OCI-LY1 (cell line): ENCODE data around the gene MEG3.

Experiments
- H2AFZ ChIP-seq: fragments of 200-600 bp; sonication (generic), shearing (Covaris generic); 2 replicates; pipeline ENCODE4 v1.6.0; 2014; ENCODE audit warnings: antibody characterized with exemption, mild to moderate bottlenecking, low read length
- H3F3A ChIP-seq: fragments of 200-600 bp; sonication (generic), shearing (Covaris generic); 2 replicates; pipeline ENCODE4 v1.6.0; 2014; ENCODE audit warnings: mild to moderate bottlenecking, antibody characterized with exemption, low read length, moderate library complexity; ENCODE audit not compliant: insufficient read depth
- H3K27ac ChIP-seq: fragments of 200-600 bp; sonication (generic); 2 replicates; pipeline ENCODE4 v1.5.1; 2014; ENCODE audit warnings: low read length, mixed run types, mild to moderate bottlenecking, low read depth; ENCODE audit not compliant: poor library complexity, severe bottlenecking
- H3K27me3 ChIP-seq: fragments of 200-600 bp; sonication (generic); 2 replicates; pipeline ENCODE4 v1.6.0; 2014; ENCODE audit warnings: antibody characterized with exemption, mild to moderate bottlenecking, low read length, moderate library complexity; ENCODE audit not compliant: insufficient read depth
- H3K36me3 ChIP-seq: fragments of 200-600 bp; sonication (generic); 2 replicates; pipeline ENCODE4 v1.6.1; 2014; ENCODE audit warnings: mild to moderate bottlenecking, antibody characterized with exemption, low read length, moderate library complexity, mixed read lengths; ENCODE audit not compliant: insufficient read depth
- H3K4me1 ChIP-seq: fragments of 200-600 bp; sonication (generic); 2 replicates; pipeline ENCODE4 v1.5.1; 2014; ENCODE audit warnings: mild to moderate bottlenecking, low read length, moderate library complexity; ENCODE audit not compliant: insufficient read depth, severe bottlenecking
- H3K4me2 ChIP-seq: fragments of 200-600 bp; sonication (generic), shearing (Covaris generic); 2 replicates; pipeline ENCODE4 v1.6.1; 2014; ENCODE audit warnings: low read length
- H3K4me3 ChIP-seq: fragments of 200-600 bp; sonication (generic); 2 replicates; pipeline ENCODE4 v1.5.1; 2014; ENCODE audit warnings: low read length, low read depth, mild to moderate bottlenecking, mixed read lengths; ENCODE audit not compliant: poor library complexity, severe bottlenecking
- H3K79me2 ChIP-seq: fragments of 200-600 bp; shearing (Covaris generic); 2 replicates; pipeline ENCODE4 v1.6.1; 2016; ENCODE audit warnings: mixed run types, low read length, mixed read lengths; ENCODE audit not compliant: insufficient read depth
- H3K9ac ChIP-seq: fragments of 200-600 bp; sonication (generic), shearing (Covaris generic); 2 replicates; pipeline ENCODE4 v1.6.1; 2014; ENCODE audit warnings: mild to moderate bottlenecking, low read length, mixed read lengths
- H3K9me2 ChIP-seq: fragments of 200-600 bp; sonication (generic), shearing (Covaris generic); 2 replicates; pipeline ENCODE4 v1.6.1; 2014; ENCODE audit warnings: low read depth, mild to moderate bottlenecking, low read length, mixed read lengths
- H3K9me3 ChIP-seq: fragments of 200-600 bp; shearing (Covaris generic); 2 replicates; pipeline ENCODE4 v1.6.1; 2014; ENCODE audit warnings: low read length, mixed read lengths
- H4K20me1 ChIP-seq: fragments of 200-600 bp; sonication (generic), shearing (Covaris generic); 2 replicates; pipeline ENCODE4 v1.6.0; 2016; ENCODE audit warnings: mild to moderate bottlenecking, low read length; ENCODE audit not compliant: insufficient read depth
- CTCF ChIP-seq: fragments of 200-600 bp; sonication (generic), shearing (Covaris generic); IDR thresholded peaks from 2 replicates; pipeline ENCODE4 v1.5.1; 2017; ENCODE audit warnings: mild to moderate bottlenecking, antibody characterized with exemption, low read length, moderate library complexity, mixed read lengths
- EZH2 ChIP-seq: fragments of 200-600 bp; sonication (generic), shearing (Covaris generic); IDR thresholded peaks from 2 replicates; pipeline ENCODE4 v1.8.0; 2017; ENCODE audit warnings: borderline replicate concordance, mixed run types, mild to moderate bottlenecking, antibody characterized with exemption, low read length, moderate library complexity, mixed read lengths

The MEG3 gene

GRCh38 chr14:100875126-100875525, 49.2 kb downstream of the MEG3 start:
- H4K20me1 ChIP-seq = no peaks in the 10 kb centered on the region
- no peaks in the 10 kb centered on the region for H3K9me3 ChIP-seq
- no peak overlapping the region for H3K9ac ChIP-seq
- no peaks in the 10 kb centered on the region for H3K9me2 ChIP-seq
- no peak overlapping the region for H3K27ac ChIP-seq
- no peak overlapping the region for H3K4me3 ChIP-seq
- H3F3A ChIP-seq = no peaks in the 10 kb centered on the region
- H3K4me2 ChIP-seq = no peak overlapping the region
- H3K4me1 ChIP-seq = no peaks in the 10 kb centered on the region
- H3K36me3 ChIP-seq = no peaks in the 10 kb centered on the region
- H3K27me3 ChIP-seq = no peaks in the 10 kb centered on the region; the same call in 1 of the 2 replicates
- H3K79me2 ChIP-seq = no peaks in the 10 kb centered on the region
- TF ChIP-seq EZH2 = no peak
- TF ChIP-seq CTCF = no peak
- no peak overlapping the region for H2AFZ ChIP-seq

GRCh38 chr14:100875861-100876590, 50.1 kb downstream of the MEG3 start:
- Histone ChIP-seq H3K27ac (no peak overlapping the region), H3K9me2 (no peaks in the 10 kb centered on the region), H3K4me2 (no peak overlapping the region), H3K4me1 (no peaks in the 10 kb centered on the region), H3K27me3 (no peaks in the 10 kb centered on the region; the same call in 1 of the 2 replicates), H3K79me2 (no peaks in the 10 kb centered on the region), H3K9ac (no peak overlapping the region), H3F3A (no peaks in the 10 kb centered on the region), H3K36me3 (no peaks in the 10 kb centered on the region), H2AFZ (no peak overlapping the region), H4K20me1 (no peaks in the 10 kb centered on the region), H3K9me3 (no peaks in the 10 kb centered on the region), H3K4me3 (no peak overlapping the region)
- TF ChIP-seq CTCF = no peak
- TF ChIP-seq EZH2 = no peak

- no peak overlapping the region for H3K4me3 ChIP-seq
- no peaks in the 10 kb centered on the region for H3K36me3 ChIP-seq
- no peaks in the 10 kb centered on the region for H3K4me1 ChIP-seq
- H3K27ac ChIP-seq = no peak overlapping the region
- H3F3A ChIP-seq = no peaks in the 10 kb centered on the region
- H3K9me2 ChIP-seq = no peaks in the 10 kb centered on the region
- H3K9ac ChIP-seq = no peak overlapping the region
- H3K79me2 ChIP-seq = no peaks in the 10 kb centered on the region
- TF ChIP-seq EZH2 (no peak), CTCF (no peak)
- no peak overlapping the region for H3K4me2 ChIP-seq
- no peaks in the 10 kb centered on the region for H4K20me1 ChIP-seq
- H2AFZ ChIP-seq = no peak overlapping the region
- H3K27me3 ChIP-seq = no peaks in the 10 kb centered on the region; the same call in 1 of the 2 replicates
- H3K9me3 ChIP-seq = no peaks in the 10 kb centered on the region
Observed at GRCh38 chr14:100878271-100879146, 52.6 kb downstream of the MEG3 start.
